Hepatocyte (in vitro differentiated cells): ENCODE measurements around the gene TUBA3E. TPM values are rescaled to one million over a fixed set of nuclear protein-coding genes. Genes with fewer than 3 reads are reported as not detected.
A peak's percentile ranks its signal among the peaks of the same experiment; 100 is the strongest.
"Not testable (repeated sequence)": the region's sequence is repeated elsewhere in the genome, so short reads cannot be mapped to it uniquely, and the experiment has no call there.

ENCODE experiments used
- DNase-seq: peaks from one replicate; pipeline ENCODE4 v3.0.0-alpha.2; 2016; ENCODE audit warnings: low spot score
- H2AFZ ChIP-seq: fragments of 200-600 bp; sonication (generic); 2 replicates; pipeline ENCODE4 v1.6.0; 2016; ENCODE audit warnings: antibody characterized with exemption, mild to moderate bottlenecking
- H3K27ac ChIP-seq: fragments of 200-600 bp; sonication (generic); 2 replicates; pipeline ENCODE4 v1.5.1; 2016; ENCODE audit warnings: mild to moderate bottlenecking
- H3K27me3 ChIP-seq: fragments of 200-600 bp; sonication (generic); 2 replicates; pipeline ENCODE4 v1.6.1; 2016
- H3K36me3 ChIP-seq: fragments of 200-600 bp; sonication (generic); replicated peaks from 2 replicates; pipeline ENCODE4 v1.5.1; 2016; ENCODE audit warnings: low read depth; ENCODE audit not compliant: insufficient read depth
- H3K4me1 ChIP-seq: fragments of 200-600 bp; sonication (generic); 2 replicates; pipeline ENCODE4 v1.5.1; 2016; ENCODE audit warnings: mild to moderate bottlenecking, moderate library complexity; ENCODE audit not compliant: insufficient read depth
- H3K4me2 ChIP-seq: fragments of 200-600 bp; sonication (generic); 2 replicates; pipeline ENCODE4 v1.6.0; 2016
- H3K4me3 ChIP-seq: fragments of 200-600 bp; sonication (generic); 2 replicates; pipeline ENCODE4 v1.5.1; 2016; ENCODE audit warnings: mild to moderate bottlenecking
- H3K79me2 ChIP-seq: fragments of 200-600 bp; sonication (generic); 2 replicates; pipeline ENCODE4 v1.6.0; 2017; ENCODE audit warnings: mild to moderate bottlenecking
- H3K9me2 ChIP-seq: fragments of 200-600 bp; sonication (generic); replicated peaks from 2 replicates; pipeline ENCODE4 v1.6.0; 2017; ENCODE audit warnings: mild to moderate bottlenecking; ENCODE audit not compliant: insufficient read depth
- H3K9me3 ChIP-seq: fragments of 200-600 bp; sonication (generic); 2 replicates; pipeline ENCODE4 v1.5.1; 2016; ENCODE audit warnings: low read depth, mild to moderate bottlenecking
- H4K20me1 ChIP-seq: fragments of 200-600 bp; sonication (generic); 2 replicates; pipeline ENCODE4 v1.6.0; 2016; ENCODE audit warnings: mild to moderate bottlenecking; ENCODE audit not compliant: insufficient read depth, poor library complexity, severe bottlenecking
- CTCF ChIP-seq: fragments of 200-600 bp; sonication (generic); IDR thresholded peaks from 2 replicates; pipeline ENCODE4 v1.5.1; 2016; ENCODE audit warnings: antibody characterized with exemption, mild to moderate bottlenecking; ENCODE audit not compliant: poor library complexity
- EZH2 ChIP-seq: fragments of 200-600 bp; sonication (generic); IDR thresholded peaks from 2 replicates; pipeline ENCODE4 v1.6.1; 2016; ENCODE audit warnings: antibody characterized with exemption, mild to moderate bottlenecking, borderline replicate concordance
- EZH2phosphoT487 ChIP-seq: fragments of 200-600 bp; sonication (generic); IDR thresholded peaks from one replicate; pipeline ENCODE4 v1.6.1; 2018; ENCODE audit warnings: antibody characterized with exemption, mild to moderate bottlenecking, low read depth, moderate library complexity; ENCODE audit not compliant: unreplicated experiment, severe bottlenecking
- WGBS: methylation state at CpG from one replicate; pipeline ENCODE4 v1.1.6; 2016; ENCODE audit warnings: low lambda C conversion rate; ENCODE audit errors: missing lambda C conversion rate; 5-methylcytosine and 5-hydroxymethylcytosine counted together
- polyA plus RNA-seq: library from polyadenylated mRNA; unstranded; fragments of >200 nt; fragmentation: Nextera tagmentation; extraction: Ambion mirVana; gene quantifications from 2 replicates; pipeline ENCODE4 v1.2.1, GENCODE V29; 2016
- total RNA-seq: library from RNA; depleted of rRNA; stranded (reverse); fragments of >200 nt; gene quantifications from 2 replicates; pipeline ENCODE4 v1.2.3, GENCODE V29; 2014

The TUBA3E gene
- total and polyA plus RNA-seq, 2 experiments from 2014 or later: 18.1 to 31.8 TPM

- peaks cover 51% of the 10 kb centered on the region for H3K79me2 ChIP-seq
- no peaks in the 10 kb centered on the region for H3K9me2 ChIP-seq
- no peaks in the 10 kb centered on the region for H3K9me3 ChIP-seq
- peak overlapping the region; percentile 75 for H3K27ac ChIP-seq
- TF ChIP-seq CTCF (no peak), EZH2 (no peak), EZH2phosphoT487 (no peak)
- peak; percentile 54 for DNase-seq
- no peak overlapping the region for H3K4me3 ChIP-seq
- peak overlapping the region; percentile 78 for H3K4me2 ChIP-seq
- H3K36me3 ChIP-seq: no peaks in the 10 kb centered on the region
- no peaks in the 10 kb centered on the region for H4K20me1 ChIP-seq
- H3K4me1 ChIP-seq: peaks cover 23% of the 10 kb centered on the region
- H3K27me3 ChIP-seq: no peaks in the 10 kb centered on the region
- H2AFZ ChIP-seq: no peak overlapping the region
- WGBS: 52% methylated on average over 26 of the region's 26 CpGs
Observed at GRCh38 chr2:130183512-130184373, 14.5 kb downstream of the TUBA3E start.

DNA sequence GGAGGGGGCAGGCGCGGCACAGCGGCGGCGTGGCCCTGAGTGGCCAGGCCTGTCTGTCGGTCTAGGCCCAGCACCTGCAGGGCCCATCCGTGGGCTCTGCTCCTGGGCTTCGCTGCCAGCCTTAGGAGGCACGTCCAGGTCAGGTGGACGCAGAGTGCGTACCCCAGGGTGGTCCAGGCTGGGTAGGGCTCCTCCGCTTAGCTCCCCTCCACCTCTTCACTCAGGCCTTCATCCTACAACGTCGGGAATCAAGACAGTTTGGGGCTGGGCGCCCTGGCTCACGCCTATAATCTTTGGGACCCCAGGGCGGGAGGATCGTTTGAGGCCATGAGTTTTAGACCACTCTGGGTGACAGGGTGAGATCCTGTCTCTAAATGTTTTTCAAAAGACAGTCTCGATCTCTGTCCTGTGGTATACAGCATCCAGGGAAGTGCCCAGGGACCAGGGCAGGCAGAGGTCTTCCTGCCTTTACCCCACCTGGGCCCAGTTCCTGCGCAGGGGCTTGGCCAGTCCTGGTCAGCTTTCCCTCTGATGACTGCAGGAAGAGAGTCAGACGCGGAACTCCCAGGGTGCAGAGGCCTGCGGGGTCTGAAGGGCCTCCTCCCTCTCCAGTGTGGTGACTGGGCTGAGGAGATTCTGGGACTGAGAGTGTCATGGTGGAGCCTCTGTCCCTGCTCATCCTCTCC, 15.3 kb downstream of the TUBA3E start:
- H3K36me3 ChIP-seq, H3K9me3 ChIP-seq, H3K9me2 ChIP-seq, H3K27me3 ChIP-seq, H4K20me1 ChIP-seq, DNase-seq: not testable (repeated sequence)
- WGBS: 41% methylated on average over 14 of the region's 23 CpGs
- peak overlapping the region; percentile 49 for H3K4me3 ChIP-seq
- H3K4me1 ChIP-seq: peaks cover 23% of the 10 kb centered on the region
- peak overlapping the region; percentile 20 for H2AFZ ChIP-seq
- H3K27ac ChIP-seq: peak overlapping the region; percentile 75
- peak overlapping the region; percentile 78 for H3K4me2 ChIP-seq
- peaks cover 59% of the 10 kb centered on the region for H3K79me2 ChIP-seq

DNA sequence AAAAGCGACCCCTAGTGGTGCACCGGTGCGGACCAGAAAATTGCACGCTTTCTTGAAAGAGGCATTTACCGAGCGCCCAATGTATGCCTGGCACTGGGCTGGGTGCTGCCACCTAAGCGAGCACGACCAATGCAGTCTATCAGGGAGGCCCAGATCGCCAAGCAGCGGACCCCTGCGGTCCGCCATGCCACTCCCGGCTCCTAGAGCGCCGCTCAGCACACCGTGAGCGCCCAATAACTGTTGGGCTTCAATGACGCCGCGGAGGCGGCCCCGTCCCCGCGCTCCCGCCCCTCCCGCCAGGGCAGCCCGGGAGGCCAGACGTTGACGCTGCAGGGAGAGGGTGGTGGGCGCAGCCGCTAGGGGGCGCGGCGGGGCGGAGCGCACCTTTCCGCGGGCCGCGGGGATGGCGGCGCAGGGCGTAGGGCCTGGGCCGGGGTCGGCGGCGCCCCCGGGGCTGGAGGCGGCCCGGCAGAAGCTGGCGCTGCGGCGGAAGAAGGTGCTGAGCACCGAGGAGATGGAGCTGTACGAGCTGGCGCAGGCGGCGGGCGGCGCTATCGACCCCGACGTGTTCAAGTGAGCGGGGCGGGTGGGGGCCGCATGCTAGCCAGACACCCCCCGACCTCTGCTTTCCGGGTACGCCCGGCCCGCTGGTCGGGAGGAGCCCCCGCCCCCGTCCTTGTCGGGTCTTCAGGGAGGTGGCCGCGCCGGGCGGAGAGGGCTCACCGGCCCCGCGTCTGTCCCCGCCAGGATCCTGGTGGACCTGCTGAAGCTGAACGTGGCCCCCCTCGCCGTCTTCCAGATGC, 16.2 kb downstream of the TUBA3E start, which contains the start of gene MZT2B:
Gene MZT2B (plus strand): TSS at position 383 of the 803 bp plus-strand sequence. CDS start 21 bp downstream, at position 404.
- H2AFZ ChIP-seq: peak within 1 kb of the TSS; percentile 78
- not testable (repeated sequence) for H3K9me3 ChIP-seq, H4K20me1 ChIP-seq, H3K27me3 ChIP-seq, H3K36me3 ChIP-seq, H3K9me2 ChIP-seq
- under 1% methylated on average over 29 of the region's 86 CpGs for WGBS
- H3K4me2 ChIP-seq: peak within 1 kb of the TSS; percentile 92
- H3K4me3 ChIP-seq: peak within 1 kb of the TSS; percentile 96
- peak; percentile 94 for DNase-seq
- H3K27ac ChIP-seq: peak within 1 kb of the TSS; percentile 89
- H3K79me2 ChIP-seq: peaks cover 68% of the 10 kb centered on the region
- peaks cover 23% of the 10 kb centered on the region for H3K4me1 ChIP-seq
- peak; percentile 66 for TF ChIP-seq CTCF
